HepG2 (cell line): Measurements from ENCODE around the gene DMTF1. TPM values are rescaled to one million over a fixed set of nuclear protein-coding genes. Genes with fewer than 3 reads are reported as not detected.
A peak's percentile ranks its signal among the peaks of the same experiment; 100 is the strongest.

Experiments used
- EEA1 ChIP-seq: sonication (generic); formaldehyde crosslinking; IDR thresholded peaks from 2 replicates; pipeline ENCODE4 v1.5.1; 2020; ENCODE audit warnings: mild to moderate bottlenecking, missing genetic modification reagents, borderline replicate concordance
- FOXJ3 ChIP-seq: sonication (generic); formaldehyde crosslinking; IDR thresholded peaks from 2 replicates; pipeline ENCODE4 v1.4.0; 2020; ENCODE audit warnings: missing genetic modification reagents, mild to moderate bottlenecking, borderline replicate concordance
- HHEX ChIP-seq: IDR thresholded peaks from 2 replicates; pipeline ENCODE4 v1.6.1; 2016; ENCODE audit warnings: control low read depth
- JDP2 ChIP-seq: sonication (generic); formaldehyde crosslinking; IDR thresholded peaks from 2 replicates; pipeline ENCODE4 v1.8.1; 2022; ENCODE audit warnings: missing genetic modification reagents, borderline replicate concordance
- RELA ChIP-seq: sonication (generic); formaldehyde crosslinking; IDR thresholded peaks from 2 replicates; pipeline ENCODE4 v1.4.0; 2020; ENCODE audit warnings: missing genetic modification reagents
- SNAI1 ChIP-seq: sonication (generic); formaldehyde crosslinking; IDR thresholded peaks from 2 replicates; pipeline ENCODE4 v1.5.0; 2020; ENCODE audit warnings: mild to moderate bottlenecking, missing genetic modification reagents, borderline replicate concordance
- STAG1 ChIP-seq: sonication (generic); formaldehyde crosslinking; IDR thresholded peaks from 2 replicates; pipeline ENCODE4 v1.4.0; 2020; ENCODE audit warnings: missing genetic modification reagents
- ZFP37 ChIP-seq: sonication (generic); formaldehyde crosslinking; IDR thresholded peaks from 2 replicates; pipeline ENCODE4 v1.4.0; 2020; ENCODE audit warnings: missing genetic modification reagents, borderline replicate concordance
- ZNF10 ChIP-seq: sonication (generic); formaldehyde crosslinking; IDR thresholded peaks from 2 replicates; pipeline ENCODE4 v1.4.0; 2020; ENCODE audit warnings: mild to moderate bottlenecking, low read depth, missing genetic modification reagents, borderline replicate concordance
- ZNF792 ChIP-seq: IDR thresholded peaks from 2 replicates; pipeline ENCODE4 v1.6.1; 2016
- polyA plus RNA-seq, 8 experiments: library from polyadenylated mRNA; depleted of rRNA in 3 of 8; stranded (reverse) in 7 of 8; unstranded in 1 of 8; fragments of >200 nt; fragmentation: Illumina TruSeq in 4 of 8; extraction: Trizol in 4 of 8; gene quantifications; 2 replicates each; pipeline versions ENCODE4 v1.2.1 to v1.2.3, GENCODE V29; 2011 to 2016; ENCODE audit warnings: low read depth in 4 of 8, missing spikeins in 1 of 8, mixed read lengths in 1 of 8; ENCODE audit not compliant: insufficient read depth in 1 of 8
- total RNA-seq, 5 experiments: library from RNA; depleted of rRNA; stranded (reverse); fragments of >200 nt; fragmentation: Illumina TruSeq; extraction: Trizol; gene quantifications; 2 replicates each; pipeline ENCODE4 v1.2.3, GENCODE V29; 2016; ENCODE audit warnings: low read depth in 1 of 5
- TF ChIP-seq, protein P1 (sequence below): sonication (generic); formaldehyde crosslinking; IDR thresholded peaks from 2 replicates; pipeline ENCODE4 v1.5.0; 2020; ENCODE audit warnings: missing genetic modification reagents
- TF ChIP-seq, protein P2 (sequence below): fragments of 450-650 bp; IDR thresholded peaks from 2 replicates; pipeline ENCODE4 v1.6.1; 2017
- TF ChIP-seq, protein P3 (sequence below): sonication (generic); formaldehyde crosslinking; IDR thresholded peaks from 2 replicates; pipeline ENCODE4 v1.5.0; 2020; ENCODE audit warnings: missing genetic modification reagents, mild to moderate bottlenecking, borderline replicate concordance
- TF ChIP-seq, protein P4 (sequence below): sonication (generic); formaldehyde crosslinking; IDR thresholded peaks from 2 replicates; pipeline ENCODE4 v1.8.0; 2022; ENCODE audit warnings: missing genetic modification reagents, mild to moderate bottlenecking, moderate library complexity, borderline replicate concordance
- TF ChIP-seq, protein P5 (sequence below): sonication (generic); formaldehyde crosslinking; IDR thresholded peaks from 2 replicates; pipeline ENCODE4 v1.8.1; 2022; ENCODE audit warnings: low read depth, mild to moderate bottlenecking, missing genetic modification reagents
- TF ChIP-seq, protein P6 (sequence below): sonication (generic); formaldehyde crosslinking; IDR thresholded peaks from 2 replicates; pipeline ENCODE4 v1.8.1; 2023; ENCODE audit warnings: mild to moderate bottlenecking, missing genetic modification reagents, borderline replicate concordance

Gene DMTF1
- total and polyA plus RNA-seq, 2 of the 13 experiments (the other 11 are each of a cell fraction or from before 2014, with no cell fraction given): 45.8 to 132 TPM

DNA sequence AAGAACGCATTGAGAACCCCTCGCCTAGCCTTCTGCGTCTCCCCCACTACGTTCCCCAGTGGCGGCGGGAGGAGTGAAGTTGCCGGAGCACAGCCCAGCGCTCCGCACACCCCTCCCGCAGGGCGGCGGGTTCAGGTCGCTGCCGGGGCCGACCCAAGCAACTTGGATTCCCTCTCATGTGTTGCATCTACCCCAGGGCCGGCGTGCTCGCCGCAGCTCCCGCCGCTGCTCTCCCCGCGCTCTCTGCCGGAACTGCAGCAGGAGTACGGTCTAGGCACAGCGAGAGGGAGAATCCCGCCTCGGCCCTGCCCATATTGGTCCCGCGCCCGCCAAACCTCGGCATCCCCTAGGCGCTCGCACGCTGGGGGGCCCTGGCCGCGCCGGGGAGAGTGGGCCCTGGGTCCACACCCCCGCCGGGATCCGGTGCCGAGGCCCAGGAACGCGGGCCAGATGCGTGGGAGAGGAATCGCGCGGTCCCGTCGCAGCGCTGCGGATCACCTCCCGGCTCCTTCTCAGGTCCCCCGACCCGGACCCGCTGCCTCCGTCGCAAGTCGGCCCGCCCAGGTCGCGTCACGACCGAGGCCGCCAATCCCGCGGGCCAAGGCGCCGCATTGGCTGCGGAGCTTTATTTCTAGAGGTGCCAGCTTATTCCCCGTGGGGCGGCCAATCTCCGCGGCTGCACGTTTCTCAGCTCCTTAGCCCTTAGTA lies 67.9 kb downstream of the DMTF1 start (continued):
- TF ChIP-seq ZFP37 (CRISPR knock-in tag): no peak
- no peak for TF ChIP-seq HHEX (CRISPR knock-in tag)
- no peak for TF ChIP-seq ZNF792 (CRISPR knock-in tag)
- no peak for TF ChIP-seq JDP2 (CRISPR knock-in tag)
- TF ChIP-seq, protein P1, sequence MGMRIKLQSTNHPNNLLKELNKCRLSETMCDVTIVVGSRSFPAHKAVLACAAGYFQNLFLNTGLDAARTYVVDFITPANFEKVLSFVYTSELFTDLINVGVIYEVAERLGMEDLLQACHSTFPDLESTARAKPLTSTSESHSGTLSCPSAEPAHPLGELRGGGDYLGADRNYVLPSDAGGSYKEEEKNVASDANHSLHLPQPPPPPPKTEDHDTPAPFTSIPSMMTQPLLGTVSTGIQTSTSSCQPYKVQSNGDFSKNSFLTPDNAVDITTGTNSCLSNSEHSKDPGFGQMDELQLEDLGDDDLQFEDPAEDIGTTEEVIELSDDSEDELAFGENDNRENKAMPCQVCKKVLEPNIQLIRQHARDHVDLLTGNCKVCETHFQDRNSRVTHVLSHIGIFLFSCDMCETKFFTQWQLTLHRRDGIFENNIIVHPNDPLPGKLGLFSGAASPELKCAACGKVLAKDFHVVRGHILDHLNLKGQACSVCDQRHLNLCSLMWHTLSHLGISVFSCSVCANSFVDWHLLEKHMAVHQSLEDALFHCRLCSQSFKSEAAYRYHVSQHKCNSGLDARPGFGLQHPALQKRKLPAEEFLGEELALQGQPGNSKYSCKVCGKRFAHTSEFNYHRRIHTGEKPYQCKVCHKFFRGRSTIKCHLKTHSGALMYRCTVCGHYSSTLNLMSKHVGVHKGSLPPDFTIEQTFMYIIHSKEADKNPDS (CRISPR knock-in tag): no peak
- TF ChIP-seq, protein P2, sequence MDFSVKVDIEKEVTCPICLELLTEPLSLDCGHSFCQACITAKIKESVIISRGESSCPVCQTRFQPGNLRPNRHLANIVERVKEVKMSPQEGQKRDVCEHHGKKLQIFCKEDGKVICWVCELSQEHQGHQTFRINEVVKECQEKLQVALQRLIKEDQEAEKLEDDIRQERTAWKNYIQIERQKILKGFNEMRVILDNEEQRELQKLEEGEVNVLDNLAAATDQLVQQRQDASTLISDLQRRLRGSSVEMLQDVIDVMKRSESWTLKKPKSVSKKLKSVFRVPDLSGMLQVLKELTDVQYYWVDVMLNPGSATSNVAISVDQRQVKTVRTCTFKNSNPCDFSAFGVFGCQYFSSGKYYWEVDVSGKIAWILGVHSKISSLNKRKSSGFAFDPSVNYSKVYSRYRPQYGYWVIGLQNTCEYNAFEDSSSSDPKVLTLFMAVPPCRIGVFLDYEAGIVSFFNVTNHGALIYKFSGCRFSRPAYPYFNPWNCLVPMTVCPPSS: no peak
- TF ChIP-seq RELA: no peak
- TF ChIP-seq, protein P3, sequence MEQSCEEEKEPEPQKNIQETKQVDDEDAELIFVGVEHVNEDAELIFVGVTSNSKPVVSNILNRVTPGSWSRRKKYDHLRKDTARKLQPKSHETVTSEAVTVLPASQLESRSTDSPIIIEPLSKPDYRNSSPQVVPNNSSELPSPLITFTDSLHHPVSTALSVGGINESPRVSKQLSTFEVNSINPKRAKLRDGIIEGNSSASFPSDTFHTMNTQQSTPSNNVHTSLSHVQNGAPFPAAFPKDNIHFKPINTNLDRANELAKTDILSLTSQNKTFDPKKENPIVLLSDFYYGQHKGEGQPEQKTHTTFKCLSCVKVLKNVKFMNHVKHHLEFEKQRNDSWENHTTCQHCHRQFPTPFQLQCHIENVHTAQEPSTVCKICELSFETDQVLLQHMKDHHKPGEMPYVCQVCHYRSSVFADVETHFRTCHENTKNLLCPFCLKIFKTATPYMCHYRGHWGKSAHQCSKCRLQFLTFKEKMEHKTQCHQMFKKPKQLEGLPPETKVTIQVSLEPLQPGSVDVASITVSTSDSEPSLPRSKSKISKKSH (CRISPR knock-in tag): peak; percentile 73
- TF ChIP-seq ZNF10 (CRISPR knock-in tag): no peak
- TF ChIP-seq, protein P4, sequence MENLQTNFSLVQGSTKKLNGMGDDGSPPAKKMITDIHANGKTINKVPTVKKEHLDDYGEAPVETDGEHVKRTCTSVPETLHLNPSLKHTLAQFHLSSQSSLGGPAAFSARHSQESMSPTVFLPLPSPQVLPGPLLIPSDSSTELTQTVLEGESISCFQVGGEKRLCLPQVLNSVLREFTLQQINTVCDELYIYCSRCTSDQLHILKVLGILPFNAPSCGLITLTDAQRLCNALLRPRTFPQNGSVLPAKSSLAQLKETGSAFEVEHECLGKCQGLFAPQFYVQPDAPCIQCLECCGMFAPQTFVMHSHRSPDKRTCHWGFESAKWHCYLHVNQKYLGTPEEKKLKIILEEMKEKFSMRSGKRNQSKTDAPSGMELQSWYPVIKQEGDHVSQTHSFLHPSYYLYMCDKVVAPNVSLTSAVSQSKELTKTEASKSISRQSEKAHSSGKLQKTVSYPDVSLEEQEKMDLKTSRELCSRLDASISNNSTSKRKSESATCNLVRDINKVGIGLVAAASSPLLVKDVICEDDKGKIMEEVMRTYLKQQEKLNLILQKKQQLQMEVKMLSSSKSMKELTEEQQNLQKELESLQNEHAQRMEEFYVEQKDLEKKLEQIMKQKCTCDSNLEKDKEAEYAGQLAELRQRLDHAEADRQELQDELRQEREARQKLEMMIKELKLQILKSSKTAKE (CRISPR knock-in tag): peak; percentile 50; the same call in 1 of the 2 replicates
- TF ChIP-seq EEA1 (CRISPR knock-in tag): no peak
- no peak for TF ChIP-seq STAG1 (CRISPR knock-in tag)
- TF ChIP-seq, protein P5, sequence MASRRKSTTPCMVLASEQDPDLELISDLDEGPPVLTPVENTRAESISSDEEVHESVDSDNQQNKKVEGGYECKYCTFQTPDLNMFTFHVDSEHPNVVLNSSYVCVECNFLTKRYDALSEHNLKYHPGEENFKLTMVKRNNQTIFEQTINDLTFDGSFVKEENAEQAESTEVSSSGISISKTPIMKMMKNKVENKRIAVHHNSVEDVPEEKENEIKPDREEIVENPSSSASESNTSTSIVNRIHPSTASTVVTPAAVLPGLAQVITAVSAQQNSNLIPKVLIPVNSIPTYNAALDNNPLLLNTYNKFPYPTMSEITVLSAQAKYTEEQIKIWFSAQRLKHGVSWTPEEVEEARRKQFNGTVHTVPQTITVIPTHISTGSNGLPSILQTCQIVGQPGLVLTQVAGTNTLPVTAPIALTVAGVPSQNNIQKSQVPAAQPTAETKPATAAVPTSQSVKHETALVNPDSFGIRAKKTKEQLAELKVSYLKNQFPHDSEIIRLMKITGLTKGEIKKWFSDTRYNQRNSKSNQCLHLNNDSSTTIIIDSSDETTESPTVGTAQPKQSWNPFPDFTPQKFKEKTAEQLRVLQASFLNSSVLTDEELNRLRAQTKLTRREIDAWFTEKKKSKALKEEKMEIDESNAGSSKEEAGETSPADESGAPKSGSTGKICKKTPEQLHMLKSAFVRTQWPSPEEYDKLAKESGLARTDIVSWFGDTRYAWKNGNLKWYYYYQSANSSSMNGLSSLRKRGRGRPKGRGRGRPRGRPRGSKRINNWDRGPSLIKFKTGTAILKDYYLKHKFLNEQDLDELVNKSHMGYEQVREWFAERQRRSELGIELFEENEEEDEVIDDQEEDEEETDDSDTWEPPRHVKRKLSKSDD (CRISPR knock-in tag): no peak
- TF ChIP-seq FOXJ3 (CRISPR knock-in tag): no peak
- TF ChIP-seq, protein P6, sequence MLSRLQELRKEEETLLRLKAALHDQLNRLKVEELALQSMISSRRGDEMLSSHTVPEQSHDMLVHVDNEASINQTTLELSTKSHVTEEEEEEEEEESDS (CRISPR knock-in tag): no peak
- TF ChIP-seq SNAI1 (CRISPR knock-in tag): peak; percentile 91
